GM12891 (cell line): ENCODE results near the gene SPSB3.

Source experiments
- POLR2A ChIP-seq: IDR thresholded peaks from 2 replicates; pipeline ENCODE4 v1.6.1; 2011; ENCODE audit warnings: low read depth, low read length, control low read depth
- POLR2AphosphoS5 ChIP-seq: IDR thresholded peaks from 2 replicates; pipeline ENCODE4 v1.6.1; 2011; ENCODE audit warnings: low read depth, low read length, control low read depth

GRCh38 chr16:1794908-1795666, 12.7 kb upstream of the SPSB3 start:
- no peak for TF ChIP-seq POLR2AphosphoS5
- TF ChIP-seq POLR2A, result no peak
